Middle frontal gyrus (tissue), 1 donor: ENCODE data around the gene FANCM.

Experiments used
- DNase-seq: peaks from one replicate; pipeline ENCODE4 v3.0.0-alpha.2; 2015; ENCODE audit warnings: low spot score; ENCODE audit errors: extremely low spot score

Gene FANCM

DNA sequence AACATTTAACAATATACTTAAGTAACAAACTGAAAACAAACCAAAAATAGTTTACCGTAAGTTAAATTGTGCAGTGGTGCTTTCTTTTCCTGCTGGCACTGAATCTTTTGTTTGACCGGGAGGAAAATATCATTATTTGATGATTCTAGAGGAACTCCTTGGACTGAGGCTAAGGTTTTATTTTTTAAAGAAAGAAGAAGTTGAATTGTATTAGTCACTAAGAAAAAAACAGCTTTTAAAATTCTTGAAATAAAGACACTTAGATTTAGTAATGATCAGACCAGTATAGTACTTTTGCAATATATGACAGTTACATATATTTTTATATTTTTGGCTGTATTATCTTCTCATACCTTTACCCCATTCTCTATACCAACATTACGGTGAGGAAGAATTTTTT is 107.0 kb downstream of the FANCM start:
- no peak for DNase-seq

DNA sequence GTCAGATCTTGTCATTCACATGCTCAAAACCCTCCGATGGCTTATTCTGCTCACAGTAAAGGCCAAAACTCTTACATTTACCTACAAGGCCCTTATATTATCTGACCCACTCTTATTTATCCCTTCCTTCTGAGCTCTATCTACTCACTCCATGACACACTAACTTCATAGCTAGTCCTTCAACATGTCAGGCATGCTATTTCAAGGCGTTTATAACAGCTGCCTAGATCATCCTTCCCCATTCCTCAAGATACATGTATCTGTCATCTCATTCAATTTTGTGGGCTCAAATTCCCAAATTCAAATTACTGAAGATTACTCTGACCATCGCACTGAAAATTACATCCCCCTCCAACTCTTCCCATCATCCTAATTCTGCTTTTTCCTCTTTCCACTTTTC is 110.4 kb downstream of the FANCM start:
- no peak for DNase-seq

DNA sequence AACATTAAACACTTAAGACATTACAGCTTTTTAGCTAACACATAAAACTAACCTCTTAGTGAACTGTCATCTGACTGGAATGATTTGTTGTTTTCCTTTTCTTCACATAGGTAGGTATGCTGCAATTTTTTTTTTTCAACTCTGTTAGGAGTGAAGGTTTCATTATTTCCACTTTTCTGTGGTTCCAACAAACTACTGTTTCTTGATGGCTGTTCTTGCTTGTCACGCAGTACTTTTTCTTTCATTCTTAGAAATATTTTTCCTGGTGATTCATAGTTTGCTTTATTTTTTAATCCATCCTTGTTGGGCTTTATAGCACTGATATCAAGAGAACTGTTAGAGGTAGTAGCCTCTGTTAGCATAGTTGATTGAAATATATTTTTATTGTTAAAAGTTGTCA is 111.0 kb downstream of the FANCM start:
- no peak for DNase-seq

DNA sequence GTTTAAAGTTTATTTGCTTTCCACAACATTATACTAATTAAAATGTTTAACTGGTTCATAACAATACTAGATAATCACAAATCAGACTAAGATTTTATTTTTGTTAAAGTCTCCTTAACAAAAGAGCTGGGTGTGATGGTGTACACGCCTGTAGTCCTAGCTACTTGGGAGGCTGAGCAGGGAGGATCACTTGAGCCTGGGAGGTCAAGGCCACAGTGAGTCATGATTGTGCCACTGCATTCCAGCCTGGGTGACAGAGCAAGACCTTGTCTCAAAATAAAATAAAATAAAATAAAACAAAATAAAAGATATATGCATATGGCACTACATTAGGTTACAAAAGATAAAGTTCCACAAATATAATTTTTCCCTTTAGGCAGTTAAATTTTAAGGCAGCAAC is 111.7 kb downstream of the FANCM start:
- no peak for DNase-seq

DNA sequence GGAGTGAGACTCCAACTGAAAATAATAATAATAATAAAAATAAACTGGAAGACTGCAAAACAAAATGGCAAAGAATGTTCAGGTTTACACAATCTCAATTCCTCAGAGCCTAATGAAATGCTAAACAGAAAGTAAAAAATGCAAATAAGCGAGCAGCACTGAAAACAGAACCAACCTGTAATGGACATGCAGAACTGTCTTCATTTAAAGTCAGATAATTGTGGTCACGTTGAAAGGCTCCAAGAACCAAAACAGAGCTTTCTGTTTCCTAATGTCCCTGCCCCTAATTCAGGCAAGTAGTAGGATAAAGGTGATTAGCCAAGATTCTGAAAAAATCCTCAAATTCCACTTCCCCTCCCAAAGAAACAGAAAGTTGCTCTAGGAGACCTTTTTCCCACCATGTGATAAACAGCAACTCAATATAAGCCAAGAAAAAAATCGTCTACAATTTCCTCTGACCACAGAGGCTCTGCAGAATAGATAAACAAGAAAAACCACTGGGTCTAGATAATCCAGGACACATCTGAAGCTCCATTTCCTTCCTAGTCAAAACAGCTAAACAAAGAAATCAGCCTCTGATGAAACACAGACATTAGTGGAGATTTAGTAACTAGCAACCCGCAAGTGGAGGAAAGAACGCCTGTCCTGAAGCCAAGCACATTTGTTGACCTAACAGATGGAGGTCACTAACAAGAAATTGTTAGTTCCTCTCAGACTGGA is 114.3 kb downstream of the FANCM start:
- no peak for DNase-seq
